Measurements from ENCODE around the gene DMXL1. TPM values are rescaled to one million over a fixed set of nuclear protein-coding genes. Genes with fewer than 3 reads are reported as not detected.

DMXL1 gene
- total RNA-seq, 1 donor from 2014 or later = 48.3 TPM

DNA sequence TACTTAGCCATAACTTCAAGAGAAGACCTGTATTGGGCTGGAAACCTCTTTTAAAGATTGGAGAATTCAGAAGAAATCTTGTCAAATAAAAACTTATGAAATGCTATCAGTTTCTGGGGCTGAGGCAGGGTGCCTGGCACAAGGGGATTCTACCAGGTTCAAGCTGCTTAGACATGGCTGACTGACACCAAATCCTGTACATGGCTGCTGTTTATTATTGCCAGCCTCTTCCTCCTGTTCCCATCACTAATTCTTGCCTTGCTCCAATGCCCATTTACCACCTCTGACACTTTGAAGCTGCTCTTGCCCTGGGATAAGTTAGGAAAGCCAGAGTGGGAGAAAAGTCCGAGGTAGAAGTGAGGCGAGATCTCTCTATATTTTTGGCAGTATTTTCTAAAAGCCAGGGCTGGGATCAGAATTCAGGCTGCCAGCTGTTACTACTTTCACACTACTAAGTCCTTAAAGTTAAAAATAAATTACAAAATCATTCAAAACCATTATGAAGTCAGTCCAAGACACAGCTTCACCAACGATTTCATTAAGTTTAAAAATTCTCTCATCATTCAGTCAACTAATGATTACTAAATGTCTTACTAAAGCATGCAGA lies 218.7 kb downstream of the DMXL1 start:
- H3K27ac Mint-ChIP-seq = no peak overlapping the region
- no peaks in the 10 kb centered on the region for H3K27me3 Mint-ChIP-seq

DNA sequence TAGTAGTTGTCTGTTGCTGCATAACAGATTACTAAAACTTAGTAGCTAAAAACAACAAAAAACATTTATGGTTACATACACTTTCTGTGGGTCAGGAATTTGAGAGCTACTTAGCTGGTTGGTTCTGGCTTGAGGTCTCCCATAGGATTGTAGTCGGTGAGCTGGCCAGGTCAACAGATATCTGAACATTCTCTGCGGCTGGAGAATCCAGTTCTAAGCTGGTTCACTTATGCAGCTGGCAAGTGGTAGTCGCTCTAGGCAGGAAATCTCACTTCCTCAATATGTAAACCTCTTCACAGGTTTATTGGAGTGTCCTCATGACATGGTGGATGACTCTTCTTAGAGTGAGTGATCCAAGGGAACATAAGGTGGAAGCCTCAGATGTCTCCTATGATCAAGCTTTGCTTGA lies 219.3 kb downstream of the DMXL1 start:
- peaks cover 49% of the 10 kb centered on the region for H3K4me1 Mint-ChIP-seq (ENCODE audit: low read depth)
- H3K27me3 Mint-ChIP-seq = no peaks in the 10 kb centered on the region
- no peaks in the 10 kb centered on the region for H3K9me3 Mint-ChIP-seq (ENCODE audit: low read depth)
- H3K4me3 Mint-ChIP-seq (ENCODE audit: low read depth) = no peak overlapping the region
- TF ChIP-seq, protein P1, sequence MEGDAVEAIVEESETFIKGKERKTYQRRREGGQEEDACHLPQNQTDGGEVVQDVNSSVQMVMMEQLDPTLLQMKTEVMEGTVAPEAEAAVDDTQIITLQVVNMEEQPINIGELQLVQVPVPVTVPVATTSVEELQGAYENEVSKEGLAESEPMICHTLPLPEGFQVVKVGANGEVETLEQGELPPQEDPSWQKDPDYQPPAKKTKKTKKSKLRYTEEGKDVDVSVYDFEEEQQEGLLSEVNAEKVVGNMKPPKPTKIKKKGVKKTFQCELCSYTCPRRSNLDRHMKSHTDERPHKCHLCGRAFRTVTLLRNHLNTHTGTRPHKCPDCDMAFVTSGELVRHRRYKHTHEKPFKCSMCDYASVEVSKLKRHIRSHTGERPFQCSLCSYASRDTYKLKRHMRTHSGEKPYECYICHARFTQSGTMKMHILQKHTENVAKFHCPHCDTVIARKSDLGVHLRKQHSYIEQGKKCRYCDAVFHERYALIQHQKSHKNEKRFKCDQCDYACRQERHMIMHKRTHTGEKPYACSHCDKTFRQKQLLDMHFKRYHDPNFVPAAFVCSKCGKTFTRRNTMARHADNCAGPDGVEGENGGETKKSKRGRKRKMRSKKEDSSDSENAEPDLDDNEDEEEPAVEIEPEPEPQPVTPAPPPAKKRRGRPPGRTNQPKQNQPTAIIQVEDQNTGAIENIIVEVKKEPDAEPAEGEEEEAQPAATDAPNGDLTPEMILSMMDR (IDR thresholded peaks at IDR 0.05; ENCODE audit: unreplicated experiment) = no peak
- DNase-seq (ENCODE audit: low spot score, unreplicated experiment) = no peak
- H3K36me3 Mint-ChIP-seq (ENCODE audit: insufficient read depth) = peaks cover 4% of the 10 kb centered on the region
- peak overlapping the region; percentile 21 for H3K27ac Mint-ChIP-seq

More for the DNA sequence above, 218.7 kb downstream of the DMXL1 start:
- peaks cover 54% of the 10 kb centered on the region for H3K4me1 Mint-ChIP-seq (ENCODE audit: low read depth)
- H3K9me3 Mint-ChIP-seq (ENCODE audit: low read depth) = no peaks in the 10 kb centered on the region
- no peak for DNase-seq (ENCODE audit: low spot score, unreplicated experiment)
- H3K4me3 Mint-ChIP-seq (ENCODE audit: low read depth) = no peak overlapping the region
- TF ChIP-seq, protein P1 (IDR thresholded peaks at IDR 0.05; ENCODE audit: unreplicated experiment) = no peak
- peaks cover 2% of the 10 kb centered on the region for H3K36me3 Mint-ChIP-seq (ENCODE audit: insufficient read depth)

DNA sequence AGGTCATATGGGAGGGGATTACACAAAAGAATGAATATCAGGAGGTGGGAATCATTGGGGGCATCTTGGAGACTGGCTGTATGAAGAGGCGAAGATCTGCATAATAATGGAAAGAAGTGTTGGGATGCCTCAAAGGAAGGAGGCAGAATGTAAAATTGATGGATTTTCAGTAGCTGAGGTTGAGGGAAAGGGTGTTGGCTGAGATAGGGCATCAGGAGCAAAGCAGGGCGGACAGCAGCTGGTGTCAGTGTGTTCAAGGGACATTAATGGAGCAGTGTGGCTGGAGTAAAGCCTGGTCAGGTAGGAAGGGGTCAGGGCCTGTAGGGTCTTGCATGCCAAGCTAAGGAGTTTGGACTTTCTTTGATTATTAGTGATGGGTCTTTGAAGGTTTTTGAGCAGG lies 219.7 kb downstream of the DMXL1 start:
- no peak for DNase-seq (ENCODE audit: low spot score, unreplicated experiment)
- TF ChIP-seq, protein P1 (IDR thresholded peaks at IDR 0.05; ENCODE audit: unreplicated experiment) = no peak
- Mint-ChIP-seq H3K9me3 (ENCODE audit: low read depth) (no peaks in the 10 kb centered on the region), H3K27ac (no peak overlapping the region), H3K36me3 (ENCODE audit: insufficient read depth) (peaks cover 4% of the 10 kb centered on the region), H3K4me1 (ENCODE audit: low read depth) (peaks cover 48% of the 10 kb centered on the region), H3K27me3 (no peaks in the 10 kb centered on the region), H3K4me3 (ENCODE audit: low read depth) (no peak overlapping the region)

DNA sequence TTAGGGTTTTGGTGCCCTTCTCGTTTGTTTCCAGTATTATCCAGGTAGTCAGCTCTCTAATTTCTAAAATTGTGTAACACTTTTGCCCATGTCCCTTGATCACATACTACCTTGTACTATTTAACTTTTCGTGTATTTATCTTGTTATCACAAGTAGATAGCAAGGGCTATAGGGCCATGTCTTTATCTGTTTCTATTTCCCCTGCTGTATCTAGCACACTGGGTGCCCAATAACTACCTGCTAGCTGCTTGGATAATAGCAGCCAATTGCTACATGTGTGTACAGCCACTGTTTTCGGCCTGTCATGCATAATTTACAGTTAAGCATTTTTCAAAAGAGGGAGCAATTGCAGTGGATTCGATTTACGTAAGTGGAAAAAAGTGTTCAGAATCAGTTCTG lies 220.2 kb downstream of the DMXL1 start:
- Mint-ChIP-seq H3K27ac (no peak overlapping the region), H3K4me3 (ENCODE audit: low read depth) (no peak overlapping the region), H3K9me3 (ENCODE audit: low read depth) (no peaks in the 10 kb centered on the region), H3K36me3 (ENCODE audit: insufficient read depth) (peaks cover 4% of the 10 kb centered on the region), H3K27me3 (no peaks in the 10 kb centered on the region), H3K4me1 (ENCODE audit: low read depth) (peaks cover 47% of the 10 kb centered on the region)
- no peak for DNase-seq (ENCODE audit: low spot score, unreplicated experiment)
- TF ChIP-seq, protein P1 (IDR thresholded peaks at IDR 0.05; ENCODE audit: unreplicated experiment) = no peak

- Mint-ChIP-seq H3K9me3 (ENCODE audit: low read depth) (no peaks in the 10 kb centered on the region), H3K4me1 (ENCODE audit: low read depth) (peaks cover 45% of the 10 kb centered on the region), H3K36me3 (ENCODE audit: insufficient read depth) (peaks cover 4% of the 10 kb centered on the region), H3K4me3 (ENCODE audit: low read depth) (no peak overlapping the region), H3K27ac (no peak overlapping the region), H3K27me3 (no peaks in the 10 kb centered on the region)
- DNase-seq (ENCODE audit: low spot score, unreplicated experiment) = no peak
- TF ChIP-seq, protein P1 (IDR thresholded peaks at IDR 0.05; ENCODE audit: unreplicated experiment) = no peak
Measured at GRCh38 chr5:119291877-119292276, 221.0 kb downstream of the DMXL1 start.
